Panc1 (cell line): ENCODE data around the gene OR52N1.

Experiments
- POLR2AphosphoS5 ChIP-seq: IDR thresholded peaks from 2 replicates; pipeline ENCODE4 v1.6.1; 2012; ENCODE audit warnings: mild to moderate bottlenecking, low read depth, low read length, moderate library complexity
- SIN3A ChIP-seq: IDR thresholded peaks from 2 replicates; pipeline ENCODE4 v1.6.1; 2012; ENCODE audit warnings: low read depth, mild to moderate bottlenecking, low read length, moderate library complexity, borderline replicate concordance; ENCODE audit not compliant: insufficient read depth
- TCF7L2 ChIP-seq: IDR thresholded peaks from 2 replicates; pipeline ENCODE4 v1.6.1; 2011; ENCODE audit warnings: mild to moderate bottlenecking, low read depth, low read length, inconsistent platforms
- TF ChIP-seq, protein P1 (sequence below): fragments of 450-650 bp; IDR thresholded peaks from 2 replicates; pipeline ENCODE4 v1.5.1; 2017; ENCODE audit warnings: mild to moderate bottlenecking
- TF ChIP-seq, protein P2 (sequence below), 2 experiments: IDR thresholded peaks; 2 replicates each; pipeline ENCODE4 v1.6.1; 2011 to 2012; ENCODE audit warnings: low read depth in 2 of 2, control low read depth in 1 of 2, low read length in 1 of 2, mild to moderate bottlenecking in 1 of 2, moderate library complexity in 1 of 2; ENCODE audit not compliant: insufficient read depth in 1 of 2

- TF ChIP-seq, protein P1, sequence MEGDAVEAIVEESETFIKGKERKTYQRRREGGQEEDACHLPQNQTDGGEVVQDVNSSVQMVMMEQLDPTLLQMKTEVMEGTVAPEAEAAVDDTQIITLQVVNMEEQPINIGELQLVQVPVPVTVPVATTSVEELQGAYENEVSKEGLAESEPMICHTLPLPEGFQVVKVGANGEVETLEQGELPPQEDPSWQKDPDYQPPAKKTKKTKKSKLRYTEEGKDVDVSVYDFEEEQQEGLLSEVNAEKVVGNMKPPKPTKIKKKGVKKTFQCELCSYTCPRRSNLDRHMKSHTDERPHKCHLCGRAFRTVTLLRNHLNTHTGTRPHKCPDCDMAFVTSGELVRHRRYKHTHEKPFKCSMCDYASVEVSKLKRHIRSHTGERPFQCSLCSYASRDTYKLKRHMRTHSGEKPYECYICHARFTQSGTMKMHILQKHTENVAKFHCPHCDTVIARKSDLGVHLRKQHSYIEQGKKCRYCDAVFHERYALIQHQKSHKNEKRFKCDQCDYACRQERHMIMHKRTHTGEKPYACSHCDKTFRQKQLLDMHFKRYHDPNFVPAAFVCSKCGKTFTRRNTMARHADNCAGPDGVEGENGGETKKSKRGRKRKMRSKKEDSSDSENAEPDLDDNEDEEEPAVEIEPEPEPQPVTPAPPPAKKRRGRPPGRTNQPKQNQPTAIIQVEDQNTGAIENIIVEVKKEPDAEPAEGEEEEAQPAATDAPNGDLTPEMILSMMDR: no peak
- TF ChIP-seq POLR2AphosphoS5 (no peak), TCF7L2 (no peak), SIN3A (no peak)
- TF ChIP-seq, protein P2, sequence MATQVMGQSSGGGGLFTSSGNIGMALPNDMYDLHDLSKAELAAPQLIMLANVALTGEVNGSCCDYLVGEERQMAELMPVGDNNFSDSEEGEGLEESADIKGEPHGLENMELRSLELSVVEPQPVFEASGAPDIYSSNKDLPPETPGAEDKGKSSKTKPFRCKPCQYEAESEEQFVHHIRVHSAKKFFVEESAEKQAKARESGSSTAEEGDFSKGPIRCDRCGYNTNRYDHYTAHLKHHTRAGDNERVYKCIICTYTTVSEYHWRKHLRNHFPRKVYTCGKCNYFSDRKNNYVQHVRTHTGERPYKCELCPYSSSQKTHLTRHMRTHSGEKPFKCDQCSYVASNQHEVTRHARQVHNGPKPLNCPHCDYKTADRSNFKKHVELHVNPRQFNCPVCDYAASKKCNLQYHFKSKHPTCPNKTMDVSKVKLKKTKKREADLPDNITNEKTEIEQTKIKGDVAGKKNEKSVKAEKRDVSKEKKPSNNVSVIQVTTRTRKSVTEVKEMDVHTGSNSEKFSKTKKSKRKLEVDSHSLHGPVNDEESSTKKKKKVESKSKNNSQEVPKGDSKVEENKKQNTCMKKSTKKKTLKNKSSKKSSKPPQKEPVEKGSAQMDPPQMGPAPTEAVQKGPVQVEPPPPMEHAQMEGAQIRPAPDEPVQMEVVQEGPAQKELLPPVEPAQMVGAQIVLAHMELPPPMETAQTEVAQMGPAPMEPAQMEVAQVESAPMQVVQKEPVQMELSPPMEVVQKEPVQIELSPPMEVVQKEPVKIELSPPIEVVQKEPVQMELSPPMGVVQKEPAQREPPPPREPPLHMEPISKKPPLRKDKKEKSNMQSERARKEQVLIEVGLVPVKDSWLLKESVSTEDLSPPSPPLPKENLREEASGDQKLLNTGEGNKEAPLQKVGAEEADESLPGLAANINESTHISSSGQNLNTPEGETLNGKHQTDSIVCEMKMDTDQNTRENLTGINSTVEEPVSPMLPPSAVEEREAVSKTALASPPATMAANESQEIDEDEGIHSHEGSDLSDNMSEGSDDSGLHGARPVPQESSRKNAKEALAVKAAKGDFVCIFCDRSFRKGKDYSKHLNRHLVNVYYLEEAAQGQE (IDR thresholded peaks at IDR 0.05; ENCODE audit: insufficient read depth in 1 of 2, low read depth in 2 of 2, low read length in 1 of 2): no peak
These were observed 53.2 kb downstream of the OR52N1 start for GRCh38 chr11:5737670-5738392.
